ENCODE data around the gene CRYZ.

DNA sequence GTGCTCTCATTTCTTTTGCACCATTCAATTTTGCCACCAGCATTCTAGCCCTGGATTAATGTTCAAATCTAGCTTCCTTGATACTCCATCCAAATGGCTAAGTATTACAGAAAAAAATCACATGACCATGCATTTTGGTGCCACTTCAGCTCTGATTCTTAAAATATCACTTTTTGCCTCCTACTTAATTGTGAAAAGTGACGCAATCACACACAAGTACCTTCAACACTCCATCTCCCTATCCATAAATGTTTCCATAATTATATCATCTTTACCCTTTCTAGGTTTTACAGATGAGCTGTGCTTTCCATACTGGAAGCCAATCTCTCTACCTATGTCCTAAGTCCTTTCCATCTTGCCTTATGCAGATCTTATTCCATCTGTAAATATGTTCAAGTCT is 16.0 kb downstream of the CRYZ start:
- no peak for TF ChIP-seq CTCF (IDR thresholded peaks at IDR 0.05)
- TF ChIP-seq TAF1 (IDR thresholded peaks at IDR 0.05; ENCODE audit: borderline replicate concordance, low read depth, low read length), result no peak
- TF ChIP-seq POLR2AphosphoS5 (IDR thresholded peaks at IDR 0.05; ENCODE audit: low read depth, low read length), result no peak
